ENCODE results near the gene ULK1. TPM values are rescaled to one million over a fixed set of nuclear protein-coding genes. Genes with fewer than 3 reads are reported as not detected.

Gene ULK1
- total RNA-seq, 1 donor from 2014 or later, result 33.1 TPM

- no peak overlapping the region for H3K4me3 ChIP-seq
- intact Hi-C loops (cut with DNase I), result no loop called here
- H3K4me1 ChIP-seq, result peaks cover 10% of the 10 kb centered on the region
- TF ChIP-seq CTCF (IDR thresholded peaks at IDR 0.05) (no peak), POLR2A (IDR thresholded peaks at IDR 0.05) (no peak), POLR2AphosphoS5 (IDR thresholded peaks at IDR 0.05; ENCODE audit: insufficient read depth in 1 of 2, low read depth in 1 of 2) (no peak)
- DNase-seq (ENCODE audit: extremely low spot score in 2 of 2), result no peak
- H3K9me3 ChIP-seq, result no peaks in the 10 kb centered on the region
- H3K27ac ChIP-seq, result no peak overlapping the region
- peaks cover 0 to 88% of the 10 kb centered on the region in 2 donors for H3K36me3 ChIP-seq
- H3K27me3 ChIP-seq, result no peaks in the 10 kb centered on the region
These were observed 21.4 kb downstream of the ULK1 start for GRCh38 chr12:131915823-131916222.

- intact Hi-C loops (cut with DNase I), result no loop called here
- Histone ChIP-seq H3K9me3 (no peaks in the 10 kb centered on the region), H3K27ac (no peak overlapping the region), H3K27me3 (no peaks in the 10 kb centered on the region), H3K36me3 (peaks cover 0 to 88% of the 10 kb centered on the region in 2 donors), H3K4me1 (peaks cover 10% of the 10 kb centered on the region), H3K4me3 (no peak overlapping the region)
- no peak for DNase-seq (ENCODE audit: extremely low spot score in 2 of 2)
- TF ChIP-seq POLR2A (IDR thresholded peaks at IDR 0.05) (no peak), CTCF (IDR thresholded peaks at IDR 0.05) (no peak)
These were observed 22.1 kb downstream of the ULK1 start for GRCh38 chr12:131916306-131917138.

- H3K4me1 ChIP-seq, result peaks cover 5% of the 10 kb centered on the region
These were observed 22.8 kb downstream of the ULK1 start for GRCh38 chr12:131917139-131917710.

GRCh38 chr12:131917711-131918306 lies 23.4 kb downstream of the ULK1 start:
- no peak overlapping the region for H3K4me3 ChIP-seq
- H3K9me3 ChIP-seq, result no peaks in the 10 kb centered on the region
- H3K4me1 ChIP-seq, result no peaks in the 10 kb centered on the region
- H3K27me3 ChIP-seq, result no peaks in the 10 kb centered on the region
- H3K27ac ChIP-seq, result no peak overlapping the region
- TF ChIP-seq POLR2AphosphoS5 (IDR thresholded peaks at IDR 0.05; ENCODE audit: insufficient read depth in 1 of 2, low read depth in 1 of 2) (no peak), CTCF (IDR thresholded peaks at IDR 0.05) (no peak), POLR2A (IDR thresholded peaks at IDR 0.05) (no peak)
- intact Hi-C loops (cut with DNase I), result no loop called here
- peaks cover 0 to 84% of the 10 kb centered on the region in 2 donors for H3K36me3 ChIP-seq
- DNase-seq (ENCODE audit: extremely low spot score in 2 of 2), result no peak

More at GRCh38 chr12:131917139-131917710, 22.8 kb downstream of the ULK1 start:
- H3K9me3 ChIP-seq, result no peaks in the 10 kb centered on the region
- intact Hi-C loops (cut with DNase I), result no loop called here
- peaks cover 0 to 86% of the 10 kb centered on the region in 2 donors for H3K36me3 ChIP-seq
- no peak for DNase-seq (ENCODE audit: extremely low spot score in 2 of 2)
- no peaks in the 10 kb centered on the region for H3K27me3 ChIP-seq
- TF ChIP-seq CTCF (IDR thresholded peaks at IDR 0.05) (no peak), POLR2A (IDR thresholded peaks at IDR 0.05) (no peak), POLR2AphosphoS5 (IDR thresholded peaks at IDR 0.05; ENCODE audit: insufficient read depth in 1 of 2, low read depth in 1 of 2) (no peak)
- no peak overlapping the region for H3K27ac ChIP-seq
- H3K4me3 ChIP-seq, result no peak overlapping the region
